ENCODE measurements around the gene CREG1.

The CREG1 gene

DNA sequence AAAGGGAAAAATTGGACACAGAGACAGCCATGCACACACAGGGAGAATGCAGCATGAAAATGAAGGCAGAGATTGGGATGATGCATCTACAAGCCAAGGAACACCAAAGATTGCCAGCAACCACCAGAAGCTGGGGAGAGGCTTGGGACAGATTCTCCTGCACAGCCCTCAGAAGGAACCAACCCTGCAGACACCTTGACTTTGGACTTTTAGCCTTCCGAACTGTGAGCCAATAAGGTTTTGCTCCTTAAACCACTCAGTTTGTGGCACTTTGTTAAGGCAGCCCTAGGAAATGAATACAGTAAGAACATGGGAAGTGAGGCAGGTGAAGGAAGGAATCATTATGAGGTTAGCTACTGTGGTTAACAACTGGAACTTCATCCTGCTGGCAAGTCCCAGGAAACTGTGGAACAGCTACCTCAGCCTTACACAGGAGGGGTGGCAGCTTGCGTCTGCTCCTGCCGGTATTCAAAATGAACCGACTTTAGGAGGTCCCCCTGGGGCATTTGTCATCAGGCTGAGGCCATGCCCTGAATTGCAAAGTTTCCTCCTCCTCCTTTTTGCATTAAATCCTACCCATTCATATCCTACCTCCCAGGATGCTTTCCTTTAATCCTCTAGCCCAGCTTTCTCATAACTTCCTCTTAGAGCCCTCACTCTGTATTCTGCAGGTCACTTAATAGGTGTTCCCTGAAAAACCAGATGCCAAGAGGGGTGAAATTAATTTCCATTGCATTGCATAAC is 50.7 kb downstream of the CREG1 start:
- DNase-seq = no peak

DNA sequence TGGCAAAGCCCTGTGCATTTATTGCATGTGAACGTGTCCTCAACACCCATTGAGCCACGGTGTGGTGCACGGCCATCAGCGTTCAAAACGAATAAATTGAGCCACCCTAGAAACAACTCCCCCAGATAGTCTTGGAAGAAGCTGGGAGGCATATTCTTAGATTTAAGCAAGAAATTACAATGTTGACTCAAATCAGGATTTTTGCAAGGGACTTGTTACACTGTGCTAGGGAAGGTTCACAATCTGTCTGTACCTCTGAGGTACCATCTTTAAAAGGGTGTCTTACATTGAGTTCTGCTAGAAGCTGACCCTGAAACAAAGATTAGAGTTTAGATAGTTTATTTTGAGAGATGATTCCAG is 51.4 kb downstream of the CREG1 start:
- DNase-seq = no peak

DNA sequence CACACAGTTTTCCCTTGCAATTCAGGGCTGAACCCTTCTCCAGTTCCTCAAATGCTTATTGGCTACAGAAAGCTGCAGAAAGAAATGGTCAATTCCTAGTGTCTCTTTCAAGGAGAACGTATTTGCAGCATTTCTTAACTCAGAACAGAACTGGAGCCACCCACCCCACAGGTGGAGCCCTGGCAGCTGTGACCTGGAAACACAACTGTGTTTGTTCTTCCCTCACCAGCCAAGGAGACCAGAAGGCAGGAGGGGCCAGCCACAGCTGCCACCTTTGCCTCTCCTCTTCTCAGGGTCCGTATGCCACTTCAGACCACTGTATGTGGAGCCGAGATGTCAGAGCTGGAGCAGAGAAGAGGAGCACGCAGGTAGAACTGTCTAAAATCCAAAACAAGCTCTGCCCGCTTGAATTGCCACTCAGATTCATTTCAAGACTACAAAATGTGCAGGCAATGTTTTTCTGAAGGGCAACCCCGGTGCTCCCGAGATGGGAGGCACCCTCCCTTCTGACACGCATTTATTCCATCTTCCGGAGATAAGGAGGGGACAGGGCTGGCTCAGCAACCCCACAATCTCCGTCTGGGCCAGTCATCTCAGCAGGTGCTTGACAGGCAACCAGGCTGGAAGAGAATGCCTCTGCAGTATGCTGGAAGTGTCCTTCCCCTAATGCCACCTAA is 51.9 kb downstream of the CREG1 start:
- DNase-seq = no peak

DNA sequence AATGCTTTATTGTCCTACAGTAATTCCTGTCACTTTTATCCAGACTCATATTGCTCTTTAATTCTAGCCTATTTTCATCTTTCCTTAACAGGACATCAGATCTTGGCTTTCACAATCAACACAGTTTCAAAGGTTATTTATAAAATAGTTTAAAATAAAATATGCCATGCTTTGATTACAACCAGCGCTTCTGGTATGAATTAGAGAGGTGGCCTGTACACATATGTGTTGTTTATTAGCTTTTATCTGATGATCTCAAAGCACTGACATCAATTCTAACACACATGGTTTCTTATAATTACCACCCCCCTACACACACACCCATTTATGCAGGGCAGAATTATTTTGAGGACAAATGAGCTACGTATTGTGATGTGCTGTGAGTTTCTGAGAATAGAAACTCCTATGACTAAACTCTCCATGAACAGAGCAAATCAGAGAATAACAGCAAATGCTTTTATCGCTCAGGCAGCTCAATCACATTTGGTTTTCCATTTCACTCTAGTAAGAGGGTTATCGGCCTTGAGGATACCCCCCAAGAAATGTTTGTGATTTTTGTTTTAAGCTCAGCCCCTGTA is 53.2 kb downstream of the CREG1 start:
- DNase-seq = no peak

DNA sequence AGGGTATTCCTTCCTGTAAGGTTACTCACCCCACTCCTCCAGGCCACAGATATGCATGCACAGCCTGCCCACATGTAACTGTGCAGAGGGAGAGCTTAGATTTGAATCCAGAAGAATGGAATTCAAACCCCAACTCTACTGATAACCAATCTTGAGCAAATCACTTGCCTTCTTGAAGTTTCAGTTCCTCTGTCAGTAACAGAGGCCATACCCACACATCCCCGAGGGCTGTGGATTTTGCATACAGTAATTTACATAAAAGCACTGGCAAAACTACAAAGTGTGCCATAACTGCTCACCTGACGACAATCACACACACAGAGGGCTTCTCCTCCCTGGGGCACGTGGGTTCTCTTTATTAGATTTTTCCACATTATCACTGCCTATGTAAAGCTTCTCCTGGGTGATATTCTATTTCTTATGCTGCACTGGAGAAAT is 53.9 kb downstream of the CREG1 start:
- DNase-seq = no peak

DNA sequence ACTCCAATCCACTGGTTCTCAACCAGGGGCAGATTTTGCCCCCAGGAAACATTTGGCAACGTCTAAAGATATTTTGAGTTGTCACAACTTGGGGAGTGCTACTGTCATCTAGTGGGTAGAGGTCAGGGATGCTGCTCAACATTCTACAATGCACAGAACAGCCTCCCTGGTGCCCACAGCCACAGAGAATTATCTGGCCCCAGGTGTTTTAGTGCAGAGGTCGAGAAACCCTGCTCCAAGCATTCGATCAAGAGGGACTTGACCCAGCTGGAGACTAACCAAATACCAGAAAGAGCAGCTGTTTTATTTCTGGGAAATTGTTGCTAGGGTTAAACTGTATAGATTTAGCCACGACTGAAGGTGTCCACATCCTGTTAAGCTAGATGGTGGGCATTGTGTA is 54.5 kb downstream of the CREG1 start:
- no peak for DNase-seq

DNA sequence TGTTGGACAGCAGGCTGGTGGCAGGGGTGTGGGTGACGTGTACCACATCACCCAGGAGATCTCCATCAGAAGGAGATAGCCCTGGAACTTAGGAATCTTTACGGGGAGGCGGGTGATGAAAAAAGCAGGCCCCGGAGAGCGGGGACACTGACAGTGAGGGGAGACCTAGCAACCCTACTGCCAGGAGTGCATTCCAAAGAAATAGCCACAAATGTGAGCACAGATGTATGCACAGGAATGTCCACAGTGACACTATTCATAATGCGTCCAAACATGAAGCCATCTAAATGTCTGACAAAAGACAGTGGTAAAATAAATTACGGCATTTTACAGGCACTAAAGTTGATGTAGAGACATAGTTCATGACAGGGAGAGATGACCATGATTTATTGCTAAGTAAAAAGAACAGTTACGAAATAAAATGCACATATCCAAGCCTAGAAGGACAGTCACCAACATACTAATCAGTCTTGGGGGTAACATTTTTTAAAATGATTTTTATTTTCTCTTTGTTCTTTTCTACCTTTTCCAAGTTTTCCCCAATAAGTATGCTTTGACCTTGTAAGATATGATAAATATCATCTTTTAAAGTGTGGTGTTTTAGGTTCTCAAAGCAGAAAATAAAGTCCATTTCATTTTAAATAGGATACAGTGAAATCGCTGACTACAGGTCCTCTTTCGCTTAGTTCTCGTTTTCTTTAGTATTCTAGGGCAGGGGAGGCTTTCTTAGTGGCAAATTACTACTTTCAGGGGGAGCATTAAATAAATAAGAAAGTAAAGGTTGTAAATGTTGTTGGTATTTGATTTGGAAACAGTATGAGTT is 56.6 kb downstream of the CREG1 start:
- DNase-seq = no peak

DNA sequence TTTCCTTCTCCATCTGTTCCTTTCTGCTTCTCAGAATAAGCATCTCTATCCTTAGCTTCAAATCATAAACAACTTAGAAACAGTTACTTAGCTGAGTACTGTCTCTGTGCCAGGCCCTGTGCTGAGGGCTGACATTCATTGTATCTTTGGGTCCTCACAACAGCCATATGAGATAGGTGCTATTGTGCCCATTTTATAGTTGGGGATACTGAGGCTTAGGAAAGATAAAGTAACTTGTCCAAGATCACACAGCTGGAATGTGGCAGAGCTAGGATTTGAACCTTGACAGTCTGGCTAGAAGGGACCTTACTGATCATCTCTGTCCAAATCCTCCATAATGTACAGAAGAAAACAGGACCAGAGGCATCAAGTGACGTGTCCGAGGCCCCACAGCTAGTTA is 60.2 kb downstream of the CREG1 start:
- DNase-seq = no peak

DNA sequence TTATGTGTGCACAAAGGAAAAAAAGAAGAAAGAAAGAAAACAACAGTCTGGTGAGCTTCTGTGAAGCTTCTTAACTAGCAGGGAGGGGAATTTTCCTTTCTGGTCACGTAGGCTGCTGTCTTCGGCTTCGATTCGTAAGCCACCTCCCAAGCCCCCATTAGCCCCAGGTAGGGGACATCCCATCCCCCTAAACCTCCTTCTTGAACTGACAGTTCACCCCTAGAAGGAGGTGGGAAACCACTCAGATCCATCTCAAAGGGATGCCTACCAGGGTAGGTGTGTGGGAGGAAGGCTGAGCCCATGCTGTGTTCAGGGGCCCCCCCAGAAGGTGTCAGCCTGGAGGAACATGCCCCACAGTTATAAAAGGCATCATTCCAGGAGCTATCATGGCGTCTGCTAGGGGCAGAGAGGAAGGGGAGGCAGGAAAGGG is 61.1 kb downstream of the CREG1 start:
- DNase-seq = no peak

DNA sequence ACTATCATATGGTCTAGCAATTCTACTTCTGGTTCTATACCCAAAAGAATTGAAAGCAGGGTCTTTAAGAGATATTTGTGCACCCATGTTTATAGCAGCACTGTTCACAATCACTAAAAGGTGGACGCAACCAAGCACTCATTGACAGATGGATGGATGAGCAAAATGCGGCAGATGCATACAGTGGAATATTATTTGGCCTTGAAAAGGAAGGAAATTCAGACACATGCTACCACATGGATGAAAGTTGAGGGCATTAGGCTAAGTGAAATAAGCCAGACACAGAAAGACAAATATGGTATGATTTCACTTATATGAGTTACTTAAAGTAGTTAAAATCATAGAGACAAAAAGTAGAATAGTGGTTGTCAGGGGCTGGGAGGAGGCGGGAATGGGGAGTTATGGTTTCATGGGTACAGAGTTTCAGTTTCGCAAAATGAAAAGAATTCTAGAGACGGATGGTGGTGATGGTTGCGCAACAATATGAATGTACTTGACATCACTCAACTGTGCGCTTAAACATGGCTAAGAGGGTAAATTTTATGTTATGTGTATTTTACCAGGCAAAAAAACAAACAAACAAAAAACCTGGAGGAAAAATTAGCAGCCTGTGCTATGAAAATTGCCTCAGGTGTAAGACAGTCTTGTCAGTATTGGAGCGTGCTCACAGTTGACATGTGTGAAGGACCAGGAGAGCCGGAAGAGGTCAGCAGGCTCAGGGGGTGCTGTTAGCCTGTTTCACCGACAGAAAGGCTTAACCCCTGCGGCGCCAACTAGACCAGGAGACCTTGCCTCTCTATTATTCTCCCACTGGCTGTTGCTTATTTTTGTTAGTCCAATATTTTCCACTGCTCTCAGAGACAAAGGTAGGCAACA is 61.7 kb downstream of the CREG1 start:
- no peak for DNase-seq

All from fibroblast of skin of right quadriceps (primary cell).